RWPE2 (cell line): ENCODE data around the gene SMG5.
A peak's percentile ranks its signal among the peaks of the same experiment; 100 is the strongest.
"Not testable (repeated sequence)": the region's sequence is repeated elsewhere in the genome, so short reads cannot be mapped to it uniquely, and the experiment has no call there.

Experiments
- ATAC-seq: fragments of 200-7000 bp; cut with Tn5 transposase; 3 replicates; pipeline ENCODE4 v1.9.1; 2021; ENCODE audit warnings: low read depth
- DNase-seq: peaks from one replicate; pipeline ENCODE4 v3.0.0-alpha.2; 2020; ENCODE audit warnings: low spot score
- H3K27ac ChIP-seq: fragments of 450-650 bp; 2 replicates; pipeline ENCODE4 v1.5.1; 2017; ENCODE audit warnings: mild to moderate bottlenecking; ENCODE audit not compliant: poor library complexity, severe bottlenecking
- H3K27me3 ChIP-seq: fragments of 250-450 bp; sonication (Bioruptor Pico); 2 replicates; pipeline ENCODE4 v1.5.1; 2021; ENCODE audit warnings: mild to moderate bottlenecking, moderate library complexity; ENCODE audit not compliant: insufficient read depth, poor library complexity, severe bottlenecking
- H3K36me3 ChIP-seq: fragments of 250-450 bp; sonication (Bioruptor Pico); 2 replicates; pipeline ENCODE4 v1.5.1; 2020; ENCODE audit warnings: low read depth, mild to moderate bottlenecking, moderate library complexity
- H3K4me1 ChIP-seq: fragments of 250-450 bp; sonication (Bioruptor Pico); 2 replicates; pipeline ENCODE4 v1.5.1; 2021; ENCODE audit warnings: mild to moderate bottlenecking, moderate library complexity; ENCODE audit not compliant: insufficient read depth, poor library complexity, severe bottlenecking
- H3K4me3 ChIP-seq: fragments of 250-450 bp; sonication (Bioruptor Pico); 2 replicates; pipeline ENCODE4 v1.5.1; 2021; ENCODE audit warnings: mild to moderate bottlenecking, moderate library complexity; ENCODE audit not compliant: severe bottlenecking
- H3K9me3 ChIP-seq: fragments of 250-450 bp; sonication (Bioruptor Pico); 2 replicates; pipeline ENCODE4 v1.5.1; 2021; ENCODE audit warnings: mild to moderate bottlenecking, moderate library complexity; ENCODE audit not compliant: severe bottlenecking
- CTCF ChIP-seq: fragments of 450-650 bp; IDR thresholded peaks from one replicate; pipeline ENCODE4 v1.5.1; 2017; ENCODE audit warnings: mild to moderate bottlenecking, moderate library complexity; ENCODE audit not compliant: poor library complexity, severe bottlenecking

SMG5 gene, protein sequence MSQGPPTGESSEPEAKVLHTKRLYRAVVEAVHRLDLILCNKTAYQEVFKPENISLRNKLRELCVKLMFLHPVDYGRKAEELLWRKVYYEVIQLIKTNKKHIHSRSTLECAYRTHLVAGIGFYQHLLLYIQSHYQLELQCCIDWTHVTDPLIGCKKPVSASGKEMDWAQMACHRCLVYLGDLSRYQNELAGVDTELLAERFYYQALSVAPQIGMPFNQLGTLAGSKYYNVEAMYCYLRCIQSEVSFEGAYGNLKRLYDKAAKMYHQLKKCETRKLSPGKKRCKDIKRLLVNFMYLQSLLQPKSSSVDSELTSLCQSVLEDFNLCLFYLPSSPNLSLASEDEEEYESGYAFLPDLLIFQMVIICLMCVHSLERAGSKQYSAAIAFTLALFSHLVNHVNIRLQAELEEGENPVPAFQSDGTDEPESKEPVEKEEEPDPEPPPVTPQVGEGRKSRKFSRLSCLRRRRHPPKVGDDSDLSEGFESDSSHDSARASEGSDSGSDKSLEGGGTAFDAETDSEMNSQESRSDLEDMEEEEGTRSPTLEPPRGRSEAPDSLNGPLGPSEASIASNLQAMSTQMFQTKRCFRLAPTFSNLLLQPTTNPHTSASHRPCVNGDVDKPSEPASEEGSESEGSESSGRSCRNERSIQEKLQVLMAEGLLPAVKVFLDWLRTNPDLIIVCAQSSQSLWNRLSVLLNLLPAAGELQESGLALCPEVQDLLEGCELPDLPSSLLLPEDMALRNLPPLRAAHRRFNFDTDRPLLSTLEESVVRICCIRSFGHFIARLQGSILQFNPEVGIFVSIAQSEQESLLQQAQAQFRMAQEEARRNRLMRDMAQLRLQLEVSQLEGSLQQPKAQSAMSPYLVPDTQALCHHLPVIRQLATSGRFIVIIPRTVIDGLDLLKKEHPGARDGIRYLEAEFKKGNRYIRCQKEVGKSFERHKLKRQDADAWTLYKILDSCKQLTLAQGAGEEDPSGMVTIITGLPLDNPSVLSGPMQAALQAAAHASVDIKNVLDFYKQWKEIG

DNA sequence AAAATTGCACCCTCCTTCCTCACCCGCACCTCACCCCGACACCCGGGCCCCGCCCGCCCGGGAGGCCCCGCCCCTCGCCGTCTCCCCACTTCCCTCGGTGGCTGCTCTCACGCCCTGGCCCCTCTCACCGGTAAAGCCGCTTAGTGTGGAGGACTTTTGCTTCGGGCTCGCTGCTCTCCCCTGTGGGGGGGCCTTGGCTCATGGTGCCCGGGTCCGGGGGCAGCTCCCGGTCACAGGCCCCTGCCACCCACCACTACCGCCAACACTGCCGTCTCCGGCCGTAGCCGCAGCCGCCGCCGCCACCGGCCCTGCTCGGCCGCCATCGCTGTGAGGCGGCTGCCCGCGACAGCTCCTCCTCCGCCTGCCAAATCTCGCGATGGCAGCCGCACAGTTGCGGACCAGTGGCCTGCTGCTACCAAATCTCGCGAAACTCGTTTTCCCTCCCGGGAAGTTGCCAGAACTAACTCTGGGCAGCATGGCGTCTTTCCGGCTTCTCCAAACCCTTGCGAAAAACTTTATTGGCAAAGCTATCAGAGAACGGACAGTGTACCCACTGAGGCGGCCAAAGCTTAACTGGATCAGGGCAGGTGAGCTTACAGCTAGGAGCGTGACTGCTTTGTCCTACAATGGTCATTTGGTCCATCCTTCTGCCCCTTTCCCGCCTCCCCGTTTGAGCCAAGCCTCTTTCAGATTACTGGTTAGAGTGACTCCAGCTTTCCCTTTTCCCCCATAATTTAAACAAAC, at the start of gene SMG5:
SMG5 (minus strand) TSS at position 347 of the 744 bp plus-strand sequence; CDS start at position 202, 145 bp downstream.
- Histone ChIP-seq H3K4me3 (peak within 1 kb of the TSS; percentile 85), H3K36me3 (peaks cover 40% of the 10 kb centered on the region), H3K9me3 (no peaks in the 10 kb centered on the region), H3K4me1 (peaks cover 14% of the 10 kb centered on the region), H3K27ac (peak within 1 kb of the TSS; percentile 65), H3K27me3 (no peaks in the 10 kb centered on the region)
- DNase-seq (peak; percentile 96), ATAC-seq (peak; percentile 87)
- no peak for TF ChIP-seq CTCF

DNA sequence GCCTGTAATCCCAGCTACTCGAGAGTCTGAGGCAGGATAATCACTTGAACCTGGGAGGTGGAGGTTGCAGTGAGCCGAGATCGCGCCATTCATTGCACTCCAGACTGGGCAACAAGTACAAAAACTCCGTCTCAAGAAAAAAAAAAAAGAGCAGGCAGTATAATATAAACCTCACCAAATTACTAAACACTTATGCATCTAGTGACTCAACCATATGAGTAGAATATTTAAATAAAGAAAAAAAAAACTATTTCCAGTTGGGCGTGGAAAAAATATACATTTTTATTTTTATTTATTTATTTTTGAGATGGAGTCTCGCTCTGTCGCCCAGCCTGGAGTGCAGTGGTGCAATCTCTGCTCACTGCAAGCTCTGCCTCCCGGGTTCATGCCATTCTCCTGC, 40.6 kb upstream of the SMG5 start:
- ATAC-seq, H3K9me3 ChIP-seq, H3K27ac ChIP-seq, H3K4me3 ChIP-seq, DNase-seq, H3K4me1 ChIP-seq, H3K27me3 ChIP-seq: not testable (repeated sequence)
- H3K36me3 ChIP-seq, result peaks cover 88% of the 10 kb centered on the region

DNA sequence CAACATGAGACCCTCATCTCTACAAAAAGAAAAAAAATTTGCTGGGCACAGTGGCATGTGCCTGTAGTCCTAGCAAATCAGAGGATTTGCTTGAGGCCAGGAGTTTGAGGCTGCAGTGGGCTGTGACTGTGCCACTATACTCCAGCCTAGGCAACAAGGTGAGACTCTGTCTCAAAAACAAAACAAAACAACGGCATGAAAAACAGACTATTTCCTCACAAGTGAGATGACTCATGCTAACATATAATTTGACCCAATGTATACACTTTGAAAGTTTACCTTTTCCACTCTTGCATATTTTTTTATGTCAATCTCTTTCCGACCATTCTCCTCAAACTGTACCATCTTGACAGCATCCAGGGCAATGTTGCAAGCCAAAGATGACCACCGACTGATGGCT, 37.9 kb upstream of the SMG5 start:
- H3K27me3 ChIP-seq, result no peaks in the 10 kb centered on the region
- peaks cover 98% of the 10 kb centered on the region for H3K36me3 ChIP-seq

GRCh38 chr1:156319664-156320063, 37.0 kb upstream of the SMG5 start:
- TF ChIP-seq CTCF, result peak; percentile 79
- no peak for ATAC-seq
- DNase-seq, result no peak

More for the DNA sequence above, 37.9 kb upstream of the SMG5 start:
- DNase-seq (no peak), ATAC-seq (no peak)
- Histone ChIP-seq H3K9me3 (no peaks in the 10 kb centered on the region), H3K4me1 (no peaks in the 10 kb centered on the region), H3K27ac (no peak overlapping the region), H3K4me3 (no peak overlapping the region)
- no peak for TF ChIP-seq CTCF

GRCh38 chr1:156316909-156317308, 34.3 kb upstream of the SMG5 start:
- Histone ChIP-seq H3K36me3 (peaks cover 98% of the 10 kb centered on the region), H3K4me1 (no peaks in the 10 kb centered on the region), H3K9me3 (no peaks in the 10 kb centered on the region), H3K27me3 (no peaks in the 10 kb centered on the region), H3K27ac (no peak overlapping the region), H3K4me3 (no peak overlapping the region)
- TF ChIP-seq CTCF, result no peak
- DNase-seq (no peak), ATAC-seq (no peak)

More at GRCh38 chr1:156319664-156320063, 37.0 kb upstream of the SMG5 start:
- H3K4me3 ChIP-seq, result no peak overlapping the region
- H3K27me3 ChIP-seq, result no peaks in the 10 kb centered on the region
- peaks cover 98% of the 10 kb centered on the region for H3K36me3 ChIP-seq
- H3K27ac ChIP-seq, result no peak overlapping the region
- no peaks in the 10 kb centered on the region for H3K9me3 ChIP-seq
- H3K4me1 ChIP-seq, result no peaks in the 10 kb centered on the region
